HG03108 (cell line): ENCODE data around the gene RASGRF1.

ENCODE experiments used
- ATAC-seq: cut with Tn5 transposase; IDR thresholded peaks from one replicate; pipeline ENCODE4 v1.9.1; 2021; ENCODE audit warnings: moderate library complexity; ENCODE audit not compliant: unreplicated experiment

RASGRF1 gene

GRCh38 chr15:79067072-79067833 lies 23.3 kb downstream of the RASGRF1 start:
- no peak for ATAC-seq

DNA sequence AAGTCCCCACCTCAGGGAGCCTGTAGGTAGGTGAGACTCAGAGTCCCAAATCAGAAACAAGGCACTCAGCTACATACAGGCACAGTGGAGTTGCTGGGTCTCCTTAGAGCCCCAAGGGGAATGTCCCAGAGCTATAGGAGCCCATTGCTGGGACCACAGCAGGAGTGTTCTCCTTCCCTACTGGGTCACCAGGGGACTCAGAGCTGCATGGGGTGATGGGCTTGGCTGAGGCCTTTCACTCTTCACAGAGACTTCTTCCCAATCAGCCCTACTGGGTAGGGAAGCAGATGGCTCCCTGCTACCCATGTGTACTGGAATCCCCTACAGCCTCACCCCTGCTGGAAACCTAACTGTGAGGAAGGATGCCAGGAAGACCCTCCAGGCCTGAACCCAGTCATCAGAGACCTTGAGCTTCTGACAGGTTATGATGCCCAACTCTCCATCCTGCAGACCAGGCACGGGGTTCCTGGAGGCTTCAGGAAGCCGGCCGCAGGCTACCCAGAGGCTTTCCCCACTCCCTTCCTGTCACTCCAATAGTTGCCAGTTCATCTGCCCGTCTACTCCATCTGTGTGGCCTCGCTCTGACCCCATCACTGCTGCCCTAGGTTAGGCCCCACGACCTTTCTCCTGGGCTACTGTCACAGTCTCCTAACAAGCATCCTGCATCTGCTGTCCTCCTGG lies 24.0 kb downstream of the RASGRF1 start:
- ATAC-seq = no peak

DNA sequence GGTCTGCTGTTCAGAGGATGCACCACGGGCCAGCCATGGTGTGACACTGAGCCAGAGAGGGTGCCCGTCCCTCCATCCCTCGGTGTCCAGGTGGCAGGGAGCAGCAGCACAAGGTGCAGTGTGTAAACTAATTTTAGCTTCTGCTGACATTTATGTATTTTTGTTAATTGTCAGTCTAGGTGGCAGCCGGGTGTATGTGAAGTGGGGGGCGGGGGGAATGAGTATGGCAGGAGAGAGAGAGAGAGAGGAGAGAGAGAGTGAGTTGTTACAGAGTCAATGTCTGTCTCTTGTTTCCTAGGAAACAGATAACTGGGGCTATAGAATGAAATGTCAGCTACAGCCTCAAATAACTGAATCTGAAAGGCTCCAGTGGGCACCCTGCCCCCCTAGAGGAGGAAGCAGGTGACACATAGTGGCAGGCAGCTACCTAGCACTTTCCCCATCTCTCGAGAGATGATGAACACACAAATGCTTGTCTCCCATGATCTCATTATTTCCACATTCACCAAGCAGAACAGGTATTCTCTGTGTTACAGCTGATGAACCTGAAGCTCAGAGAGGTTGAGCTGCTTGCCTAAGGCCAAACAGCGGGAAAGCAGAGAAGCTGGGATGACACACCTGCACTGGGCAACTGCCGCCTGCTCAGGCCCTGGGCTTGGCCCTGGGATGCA lies 24.7 kb downstream of the RASGRF1 start:
- no peak for ATAC-seq

DNA sequence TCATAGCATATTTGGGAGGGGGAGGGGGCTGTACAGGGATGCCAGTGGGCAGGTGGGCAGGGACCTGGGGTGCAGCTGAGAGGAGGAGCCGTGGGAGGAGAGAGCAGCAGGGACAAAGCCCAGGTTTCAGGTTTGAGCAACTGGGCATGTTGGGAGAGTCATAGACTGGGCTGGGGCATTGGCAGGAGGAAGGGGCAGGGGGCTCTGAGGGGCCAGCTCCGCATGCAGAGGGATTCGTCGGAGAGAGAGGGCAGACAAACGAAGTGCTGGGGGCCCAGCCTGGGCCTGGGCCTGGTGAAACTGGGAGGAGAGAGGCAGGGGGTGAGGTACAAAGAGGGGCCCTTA lies 25.2 kb downstream of the RASGRF1 start:
- ATAC-seq = no peak

GRCh38 chr15:79064496-79064895 lies 26.1 kb downstream of the RASGRF1 start:
- ATAC-seq = no peak

GRCh38 chr15:79060175-79060574 lies 30.4 kb downstream of the RASGRF1 start:
- no peak for ATAC-seq

DNA sequence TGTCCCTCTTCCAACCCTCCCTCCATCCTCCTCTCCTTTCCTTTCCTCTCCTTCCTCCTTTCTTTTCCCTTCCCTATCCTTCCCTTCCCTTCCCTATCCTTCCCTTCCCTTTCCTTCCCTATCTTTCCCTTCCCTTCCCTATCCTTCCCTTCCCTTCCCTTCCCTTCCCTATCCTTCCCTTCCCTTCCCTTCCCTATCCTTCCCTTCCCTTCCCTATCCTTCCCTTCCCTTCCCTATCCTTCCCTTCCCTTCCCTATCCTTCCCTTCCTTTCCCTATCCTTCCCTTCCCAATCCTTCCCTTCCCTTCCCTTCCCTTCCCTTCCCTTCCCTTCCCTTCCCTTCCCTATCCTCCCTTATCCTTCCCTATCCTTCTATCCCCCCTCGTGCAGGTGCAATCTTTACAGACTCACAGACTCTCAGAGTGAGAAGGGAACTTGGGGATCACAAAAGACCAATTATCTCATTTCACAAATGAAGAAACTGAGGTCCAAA lies 31.5 kb downstream of the RASGRF1 start:
- ATAC-seq = no peak

- ATAC-seq = no peak
Observed at GRCh38 chr15:79058260-79058850, 32.2 kb downstream of the RASGRF1 start.

DNA sequence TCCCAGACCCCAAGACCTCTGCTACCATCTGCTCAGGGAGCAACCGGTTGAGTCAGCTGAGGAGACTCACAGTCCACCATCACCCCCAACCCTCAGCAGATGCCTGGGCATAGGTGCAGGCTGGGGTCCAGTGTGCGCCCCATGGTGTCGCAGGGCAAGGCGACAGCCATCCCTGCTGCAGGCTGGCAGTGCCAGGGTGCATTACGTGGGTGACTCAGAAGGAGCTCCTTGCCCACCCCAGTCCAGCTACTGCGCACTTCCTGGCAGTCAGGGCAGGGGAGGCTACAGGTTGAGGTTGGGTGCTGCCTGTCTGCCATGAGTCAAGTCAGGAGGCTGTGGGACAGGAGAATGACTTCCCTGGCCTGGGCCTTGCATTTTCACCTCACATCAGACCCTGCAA lies 33.5 kb downstream of the RASGRF1 start:
- ATAC-seq = no peak

GRCh38 chr15:79054350-79054749 lies 36.2 kb downstream of the RASGRF1 start:
- ATAC-seq = no peak

DNA sequence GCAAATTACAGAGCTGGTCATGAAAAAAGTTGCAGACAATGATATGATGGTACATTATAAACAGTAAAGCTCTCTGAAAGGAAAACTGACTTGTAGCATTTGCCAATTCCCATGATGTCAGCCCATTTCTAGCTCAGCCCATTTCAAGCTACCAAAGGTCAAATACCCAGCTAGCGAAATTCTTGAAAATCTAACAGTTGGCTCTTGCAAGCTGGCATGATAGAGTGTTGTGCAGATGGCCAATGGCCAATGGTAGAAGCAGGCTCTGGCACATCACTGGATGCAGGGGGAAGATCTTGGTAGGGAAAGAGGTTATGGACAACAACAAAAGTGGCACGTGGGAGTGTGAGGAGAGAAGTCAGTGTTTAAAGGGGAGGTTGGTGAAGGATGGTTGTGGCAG lies 36.7 kb downstream of the RASGRF1 start:
- ATAC-seq = no peak

DNA sequence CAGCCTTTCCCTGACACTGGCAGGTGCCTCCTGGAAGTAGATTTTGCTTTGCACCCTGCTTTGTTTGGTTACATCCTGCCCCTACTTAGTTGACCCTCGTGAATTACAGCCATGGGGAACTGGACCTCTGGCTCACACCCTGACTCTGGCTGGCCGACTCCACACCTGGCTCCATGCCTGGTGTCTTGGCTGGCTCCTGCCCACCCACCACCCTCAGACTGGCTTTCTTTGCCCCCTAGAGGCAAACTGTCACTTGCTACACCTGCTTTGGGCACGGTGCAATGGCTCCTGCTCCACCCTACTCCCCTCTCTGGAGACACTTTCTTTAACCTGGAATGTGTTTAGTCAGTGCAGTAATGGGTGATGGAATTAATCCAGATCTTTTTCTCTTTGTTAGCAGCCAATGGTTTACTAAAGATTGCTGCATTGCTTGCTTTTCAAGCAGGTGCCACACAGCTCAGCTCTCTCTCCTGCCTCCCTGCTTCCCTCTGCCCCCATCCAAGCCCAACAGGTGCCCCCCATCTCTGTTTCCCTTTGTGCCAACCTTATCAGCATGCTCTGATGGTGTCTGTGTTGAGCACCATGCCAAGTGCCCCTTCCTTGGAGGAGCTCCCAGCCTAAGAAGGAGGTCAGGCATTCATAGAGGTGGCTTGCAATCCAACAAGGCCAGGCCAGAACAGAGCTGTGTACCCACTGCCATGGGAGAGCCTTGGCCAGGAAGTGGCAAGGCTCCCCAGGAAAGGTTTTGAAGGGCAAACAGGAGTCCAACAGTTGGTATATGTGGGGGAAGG lies 38.4 kb downstream of the RASGRF1 start:
- ATAC-seq = no peak

DNA sequence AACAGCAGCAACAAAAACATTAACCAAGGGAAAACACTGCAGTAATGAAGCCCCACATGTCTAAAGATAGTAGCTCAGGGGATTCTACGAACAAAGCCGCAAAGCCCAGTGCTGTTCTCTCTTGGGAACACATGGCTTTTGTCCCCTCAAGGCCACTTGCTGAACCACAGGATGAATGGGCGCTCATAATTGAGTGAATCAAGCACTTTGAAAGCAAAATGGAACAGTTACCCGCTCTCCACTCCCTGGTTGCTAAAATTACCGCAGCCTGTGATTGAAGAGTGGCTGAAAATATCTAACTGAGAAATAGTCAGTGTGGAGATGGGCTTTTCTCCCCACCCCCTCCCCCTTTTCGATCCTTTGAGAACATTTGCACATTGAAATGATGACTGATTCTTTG lies 39.6 kb downstream of the RASGRF1 start:
- no peak for ATAC-seq

GRCh38 chr15:79050341-79050740 lies 40.2 kb downstream of the RASGRF1 start:
- no peak for ATAC-seq

- no peak for ATAC-seq
Observed at GRCh38 chr15:79049416-79049815, 41.2 kb downstream of the RASGRF1 start.

- ATAC-seq = no peak
Observed at GRCh38 chr15:79047676-79048439, 42.7 kb downstream of the RASGRF1 start.

DNA sequence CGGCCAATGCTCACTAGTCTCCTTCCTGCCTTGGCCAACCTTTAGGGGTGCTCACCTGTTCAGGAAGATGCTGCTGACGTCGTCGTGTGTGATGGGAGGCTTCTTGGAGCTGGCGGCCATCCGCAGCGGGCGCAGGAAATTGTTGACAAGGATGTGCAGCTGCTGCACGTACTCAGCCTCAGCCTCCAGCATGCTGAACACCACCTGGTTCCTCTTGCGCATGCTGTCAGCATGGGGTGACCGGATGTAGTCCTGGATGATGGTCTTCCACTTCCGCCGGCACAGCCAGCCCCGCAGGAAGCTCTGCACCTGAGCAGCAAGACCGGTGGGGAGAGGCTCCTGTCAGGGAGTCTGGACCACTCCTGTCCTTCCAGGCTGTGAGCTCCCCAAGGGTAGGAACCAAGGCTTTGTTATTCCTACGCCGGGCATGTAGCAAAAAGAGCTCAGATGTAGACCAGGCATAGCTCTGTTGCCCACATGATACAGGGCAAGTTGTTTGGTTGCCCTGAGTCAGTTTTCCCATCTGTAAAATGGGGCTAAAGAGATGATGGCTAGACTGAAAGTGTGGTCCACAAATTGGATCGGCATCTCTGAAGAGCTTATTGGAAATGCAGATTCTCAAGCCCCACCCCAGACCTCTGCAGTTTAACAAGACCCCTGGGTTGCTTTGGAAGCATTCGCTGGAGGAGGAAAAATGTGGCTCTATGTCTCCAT lies 43.7 kb downstream of the RASGRF1 start:
- ATAC-seq = no peak

- ATAC-seq = no peak
Observed at GRCh38 chr15:79045041-79045440, 45.5 kb downstream of the RASGRF1 start.

DNA sequence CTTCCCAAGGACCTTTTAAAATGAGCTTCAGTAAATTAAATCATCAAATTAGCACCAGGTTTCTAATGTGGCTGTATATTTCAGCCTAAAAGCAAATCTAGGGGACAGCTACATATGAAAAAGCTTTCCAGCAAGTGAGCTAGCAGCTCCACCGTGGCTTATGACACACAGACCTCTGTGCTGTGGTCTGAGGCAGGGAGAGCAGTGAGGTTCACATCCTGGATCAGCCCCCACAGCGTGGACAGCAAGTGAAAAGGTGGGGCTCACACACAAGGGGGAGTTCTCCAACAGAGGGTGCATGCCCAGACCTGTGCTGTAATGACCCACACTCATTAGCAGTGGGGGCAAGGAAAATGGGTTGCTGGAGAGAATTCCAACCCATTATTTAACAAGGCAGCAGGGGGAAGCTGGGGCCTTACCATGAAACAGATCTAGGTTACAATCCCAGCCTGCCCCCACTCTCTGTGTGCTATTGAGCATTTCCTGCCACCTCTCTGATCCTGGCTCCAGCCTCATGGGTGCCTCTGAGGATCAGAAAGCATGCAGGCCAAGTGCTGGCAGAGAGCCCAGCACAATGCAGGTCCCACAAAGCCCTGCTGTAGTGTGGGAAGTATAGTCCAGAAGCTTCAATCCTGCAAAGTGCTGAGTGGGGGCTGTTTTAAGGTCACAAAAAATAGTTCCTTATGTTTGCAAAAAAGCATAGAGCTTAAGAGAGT lies 48.2 kb downstream of the RASGRF1 start:
- ATAC-seq = no peak
